CMK (cell line): Measurements from ENCODE around the gene SMG9.
"Not testable (repeated sequence)": the region's sequence is repeated elsewhere in the genome, so short reads cannot be mapped to it uniquely, and the experiment has no call there.

ENCODE experiments used
- DNase-seq: peaks from one replicate; pipeline ENCODE4 v3.0.0-alpha.2; 2010; ENCODE audit warnings: low read depth

Gene SMG9

GRCh38 chr19:43692385-43692784, 62.4 kb downstream of the SMG9 start:
- DNase-seq = no peak

- DNase-seq = no peak
Observed at GRCh38 chr19:43691755-43692154, 63.0 kb downstream of the SMG9 start.

- DNase-seq = no peak
Observed at GRCh38 chr19:43690890-43691289, 63.9 kb downstream of the SMG9 start.

GRCh38 chr19:43690444-43690843, 64.3 kb downstream of the SMG9 start:
- DNase-seq = no peak

GRCh38 chr19:43688059-43688701, 66.6 kb downstream of the SMG9 start:
- DNase-seq = no peak

GRCh38 chr19:43687660-43687997, 67.1 kb downstream of the SMG9 start:
- no peak for DNase-seq

GRCh38 chr19:43684326-43684725, 70.4 kb downstream of the SMG9 start:
- no peak for DNase-seq

- no peak for DNase-seq
Observed at GRCh38 chr19:43683905-43684304, 70.9 kb downstream of the SMG9 start.

- no peak for DNase-seq
Observed at GRCh38 chr19:43682824-43683661, 71.7 kb downstream of the SMG9 start.

- DNase-seq = not testable (repeated sequence)
Observed at GRCh38 chr19:43682269-43682668, 72.5 kb downstream of the SMG9 start.

- DNase-seq = no peak
Observed at GRCh38 chr19:43681821-43682220, 72.9 kb downstream of the SMG9 start.

- DNase-seq = no peak
Observed at GRCh38 chr19:43678512-43679261, 76.1 kb downstream of the SMG9 start.
